Measurements from ENCODE around the gene SPIN1.

GRCh38 chr9:88390371-88390990 is 2.2 kb downstream of the SPIN1 start:
- TF ChIP-seq CTCF (IDR thresholded peaks at IDR 0.05; ENCODE audit: insufficient read depth, low read length, poor library complexity, severe bottlenecking) = no peak
- no peak for TF ChIP-seq EZH2phosphoT487 (conservative IDR thresholded peaks at IDR 0.05; ENCODE audit: low read length)

Data from SU-DHL-6 (cell line).